GM12872 (cell line): Measurements from ENCODE around the gene NTN4.

Experiments used
- TF ChIP-seq, protein P1 (sequence below): IDR thresholded peaks from 3 replicates; pipeline ENCODE4 v1.5.1; 2011; ENCODE audit warnings: low read depth, mild to moderate bottlenecking, low read length, moderate library complexity; ENCODE audit not compliant: insufficient read depth

NTN4 gene

DNA sequence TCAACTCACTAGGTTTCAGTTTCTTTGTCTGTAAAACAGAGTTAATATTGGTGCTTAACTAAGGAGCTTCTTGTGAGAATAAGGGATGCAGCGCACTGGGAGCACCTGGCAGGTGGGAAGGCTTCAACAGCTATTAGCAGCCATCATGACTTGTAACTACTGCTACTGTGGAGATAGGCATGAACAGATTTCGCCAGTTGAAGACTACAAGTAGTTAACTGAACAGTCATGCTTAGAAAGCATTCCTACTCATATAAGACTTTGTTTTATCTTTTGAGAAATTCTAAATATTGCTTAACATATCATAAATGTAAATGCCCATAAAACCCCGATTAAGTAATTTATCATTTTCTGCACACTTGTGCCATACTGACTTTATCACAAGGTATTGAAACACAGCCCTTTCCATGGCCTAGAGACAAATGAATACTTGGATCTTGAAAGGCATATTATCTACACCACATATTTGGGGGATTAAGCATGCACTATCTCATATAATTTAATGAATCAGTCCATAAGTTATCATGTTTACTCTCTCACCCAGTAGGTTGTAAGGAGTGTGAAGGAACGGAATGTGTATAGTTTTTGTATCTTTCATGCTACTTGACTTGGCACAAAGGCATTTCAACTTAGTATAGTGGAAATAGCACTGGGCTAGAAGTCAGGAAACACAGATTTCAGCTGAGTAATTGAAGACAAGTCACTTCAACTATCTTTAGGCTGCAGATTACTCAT is 16.1 kb downstream of the NTN4 start:
- TF ChIP-seq, protein P1, sequence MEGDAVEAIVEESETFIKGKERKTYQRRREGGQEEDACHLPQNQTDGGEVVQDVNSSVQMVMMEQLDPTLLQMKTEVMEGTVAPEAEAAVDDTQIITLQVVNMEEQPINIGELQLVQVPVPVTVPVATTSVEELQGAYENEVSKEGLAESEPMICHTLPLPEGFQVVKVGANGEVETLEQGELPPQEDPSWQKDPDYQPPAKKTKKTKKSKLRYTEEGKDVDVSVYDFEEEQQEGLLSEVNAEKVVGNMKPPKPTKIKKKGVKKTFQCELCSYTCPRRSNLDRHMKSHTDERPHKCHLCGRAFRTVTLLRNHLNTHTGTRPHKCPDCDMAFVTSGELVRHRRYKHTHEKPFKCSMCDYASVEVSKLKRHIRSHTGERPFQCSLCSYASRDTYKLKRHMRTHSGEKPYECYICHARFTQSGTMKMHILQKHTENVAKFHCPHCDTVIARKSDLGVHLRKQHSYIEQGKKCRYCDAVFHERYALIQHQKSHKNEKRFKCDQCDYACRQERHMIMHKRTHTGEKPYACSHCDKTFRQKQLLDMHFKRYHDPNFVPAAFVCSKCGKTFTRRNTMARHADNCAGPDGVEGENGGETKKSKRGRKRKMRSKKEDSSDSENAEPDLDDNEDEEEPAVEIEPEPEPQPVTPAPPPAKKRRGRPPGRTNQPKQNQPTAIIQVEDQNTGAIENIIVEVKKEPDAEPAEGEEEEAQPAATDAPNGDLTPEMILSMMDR, result no peak

DNA sequence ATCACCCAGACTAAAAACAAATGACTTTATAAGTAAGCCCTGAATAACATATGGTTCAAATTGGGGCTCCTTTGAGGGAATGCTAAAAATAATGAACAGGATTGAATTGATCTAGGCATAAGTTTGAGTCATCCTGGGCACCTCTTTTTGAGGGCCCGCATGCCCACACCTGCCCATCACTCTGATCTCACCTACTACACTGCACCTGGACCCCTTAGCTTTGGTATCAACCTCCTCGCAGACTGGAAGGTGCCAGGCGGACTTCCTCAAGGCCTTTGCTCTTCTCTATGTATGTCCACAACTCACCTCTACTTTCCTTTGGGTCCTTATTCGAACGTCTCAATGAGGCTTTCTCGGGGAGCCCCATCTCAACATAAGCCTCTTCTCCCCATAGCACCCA is 17.2 kb downstream of the NTN4 start:
- TF ChIP-seq, protein P1, result no peak

DNA sequence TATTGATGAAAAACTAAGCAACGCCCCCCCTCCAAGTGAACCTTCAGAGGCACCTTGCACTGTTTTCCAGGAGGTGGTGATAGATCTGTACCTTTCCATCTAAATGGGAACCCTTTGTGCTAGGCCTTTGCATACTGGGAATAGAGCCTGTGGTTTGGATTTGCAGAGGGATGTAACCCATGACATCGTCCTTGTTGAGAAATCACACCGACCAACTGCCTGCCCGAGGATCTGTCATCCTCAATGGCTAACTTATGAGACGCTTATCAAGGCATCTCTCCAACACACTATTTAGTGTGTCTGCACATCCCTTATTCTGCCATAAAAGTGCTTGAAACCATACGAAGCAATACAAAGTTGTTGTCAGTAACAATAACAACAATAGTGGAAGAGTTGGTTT is 22.9 kb downstream of the NTN4 start:
- TF ChIP-seq, protein P1, result no peak

DNA sequence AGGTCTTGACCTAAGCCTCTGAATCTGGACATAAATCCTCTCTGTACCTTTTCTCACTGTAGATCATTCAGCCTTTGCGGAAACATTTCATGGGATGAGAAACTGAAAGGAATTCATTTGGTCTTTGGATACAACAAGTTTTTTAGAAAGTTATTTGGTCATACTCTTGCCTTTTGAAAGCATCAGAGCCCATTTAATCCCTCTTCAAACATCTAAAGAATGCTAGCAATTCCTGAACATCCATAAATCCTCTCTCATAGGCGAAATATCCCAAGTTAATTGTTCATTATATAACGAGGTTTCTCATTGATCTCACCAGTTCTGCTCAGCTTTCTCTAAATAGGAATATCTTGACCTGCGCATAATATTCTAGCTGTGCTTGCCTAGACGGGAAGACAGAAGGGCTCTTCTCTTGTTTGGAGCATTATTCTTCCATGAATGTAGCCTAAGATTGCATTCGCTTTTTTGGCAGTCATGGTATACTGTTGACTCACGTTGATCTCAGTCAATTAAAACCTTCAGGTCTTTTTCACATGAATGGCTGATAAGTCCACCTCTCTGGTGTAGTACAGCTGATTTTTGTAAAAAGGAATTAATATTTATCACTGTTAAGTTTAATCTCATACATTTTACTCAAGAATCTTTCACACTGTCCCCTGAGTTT is 24.1 kb downstream of the NTN4 start:
- TF ChIP-seq, protein P1, result no peak

DNA sequence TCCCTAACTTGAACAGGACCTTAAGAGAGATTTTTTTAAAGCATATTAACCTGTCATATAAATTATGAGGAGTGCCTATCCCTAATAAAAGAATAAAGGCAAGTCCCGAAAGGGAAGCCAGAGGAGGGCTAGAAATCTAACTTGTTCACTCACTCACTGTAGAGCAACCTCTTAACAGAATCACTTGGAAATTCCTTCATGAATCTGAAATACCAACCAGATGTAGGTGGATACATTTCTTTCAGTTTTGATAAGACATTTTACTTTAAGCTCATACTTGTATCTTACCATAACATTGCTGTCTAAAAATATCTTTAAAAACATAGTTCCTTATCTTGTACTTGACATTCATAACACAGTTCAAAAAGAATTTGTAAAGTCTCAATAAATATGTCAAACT is 25.7 kb downstream of the NTN4 start:
- TF ChIP-seq, protein P1, result no peak

DNA sequence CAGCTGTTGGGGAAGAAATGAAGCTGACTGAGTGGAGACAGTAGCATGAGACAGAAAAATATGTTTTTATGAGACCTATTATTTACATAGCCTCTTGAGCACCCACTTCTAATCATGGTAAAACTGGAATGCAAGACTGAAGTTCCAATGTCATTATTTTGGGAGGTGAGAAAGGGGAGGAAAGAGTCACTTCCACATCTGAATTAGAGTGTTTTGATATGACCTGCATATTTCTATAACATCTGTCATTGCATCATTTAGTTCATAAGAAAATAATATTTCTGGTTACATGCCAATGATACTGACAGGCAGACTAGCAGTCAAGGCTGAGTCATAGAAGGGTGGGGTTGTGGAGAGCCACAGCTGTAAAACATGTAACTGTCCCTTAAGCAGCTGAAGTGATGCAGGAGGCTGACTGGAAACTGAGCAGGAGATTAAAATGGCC is 26.7 kb downstream of the NTN4 start:
- TF ChIP-seq, protein P1, result no peak

DNA sequence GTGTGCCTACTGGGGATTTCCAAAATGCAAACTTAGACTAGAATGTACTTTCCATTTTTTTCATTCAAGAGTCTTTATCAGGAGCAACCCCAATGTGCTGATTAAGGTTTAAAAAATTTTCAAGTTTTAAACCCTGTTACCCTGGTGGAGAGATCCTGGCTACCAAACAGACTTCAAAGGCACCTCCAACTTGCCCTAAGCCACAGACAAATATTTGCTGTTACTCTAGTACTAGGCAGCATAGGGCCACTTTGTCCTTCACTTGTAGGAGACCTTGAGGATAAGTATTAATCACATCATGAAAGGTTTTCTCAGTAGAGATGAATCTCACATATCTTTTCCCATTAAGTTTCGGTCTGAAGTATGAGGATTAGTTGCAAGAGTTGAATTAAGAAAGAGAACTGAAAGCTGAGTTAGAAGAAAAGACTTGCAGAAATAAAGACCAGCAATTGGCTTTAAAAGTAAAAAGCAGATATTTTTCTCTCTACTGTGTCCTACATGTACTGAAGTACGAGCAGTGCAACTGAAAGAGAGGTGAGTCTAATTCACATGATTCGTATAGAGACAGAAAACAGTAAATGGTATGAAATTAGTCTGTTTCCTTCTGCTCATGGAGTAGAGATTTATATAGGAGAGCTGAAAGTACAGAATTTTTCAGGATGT is 28.3 kb downstream of the NTN4 start:
- TF ChIP-seq, protein P1, result no peak
